Smooth muscle cell (in vitro differentiated cells): ENCODE measurements around the gene DTNA. TPM values are rescaled to one million over a fixed set of nuclear protein-coding genes. Genes with fewer than 3 reads are reported as not detected.

Experiments used
- DNase-seq: peaks from one replicate; lab custom pipeline; 2025; ENCODE audit not compliant: unreplicated experiment; lab: John Stamatoyannopoulos, UW
- H2AFZ ChIP-seq: fragments of 200-600 bp; sonication (generic); 2 replicates; pipeline ENCODE4 v1.6.0; 2016; ENCODE audit warnings: antibody characterized with exemption, low read depth, mild to moderate bottlenecking
- H3F3A ChIP-seq: fragments of 200-600 bp; sonication (generic); 2 replicates; pipeline ENCODE4 v1.6.0; 2017; ENCODE audit warnings: antibody characterized with exemption, low read depth
- H3K27ac ChIP-seq: fragments of 200-600 bp; sonication (generic); 2 replicates; pipeline ENCODE4 v1.5.1; 2016; ENCODE audit warnings: low read depth, mild to moderate bottlenecking
- H3K27me3 ChIP-seq: fragments of 200-600 bp; sonication (generic); 2 replicates; pipeline ENCODE4 v1.6.1; 2016; ENCODE audit warnings: low read depth, mild to moderate bottlenecking
- H3K36me3 ChIP-seq: fragments of 200-600 bp; sonication (generic); 2 replicates; pipeline ENCODE4 v1.5.1; 2016; ENCODE audit warnings: low read depth
- H3K4me1 ChIP-seq: fragments of 200-600 bp; sonication (generic); 2 replicates; pipeline ENCODE4 v1.5.1; 2016; ENCODE audit warnings: low read depth
- H3K4me2 ChIP-seq: fragments of 200-600 bp; sonication (generic); 2 replicates; pipeline ENCODE4 v1.6.0; 2016; ENCODE audit warnings: mild to moderate bottlenecking
- H3K4me3 ChIP-seq: fragments of 200-600 bp; sonication (generic); 2 replicates; pipeline ENCODE4 v1.5.1; 2016; ENCODE audit warnings: mild to moderate bottlenecking
- H3K79me2 ChIP-seq: fragments of 200-600 bp; sonication (generic); 2 replicates; pipeline ENCODE4 v1.6.0; 2016; ENCODE audit warnings: low read depth, mild to moderate bottlenecking
- H3K9ac ChIP-seq: fragments of 200-600 bp; sonication (generic); 2 replicates; pipeline ENCODE4 v1.6.0; 2016; ENCODE audit warnings: low read depth
- H3K9me3 ChIP-seq: fragments of 200-600 bp; sonication (generic); replicated peaks from 2 replicates; pipeline ENCODE4 v1.5.1; 2016; ENCODE audit warnings: low read depth
- H4K20me1 ChIP-seq: fragments of 200-600 bp; sonication (generic); 2 replicates; pipeline ENCODE4 v1.6.0; 2016; ENCODE audit warnings: low read depth
- WGBS: methylation state at CpG from one replicate; pipeline ENCODE4 v1.1.7; 2016; ENCODE audit warnings: low lambda C conversion rate; 5-methylcytosine and 5-hydroxymethylcytosine counted together
- polyA plus RNA-seq: library from polyadenylated mRNA; unstranded; fragments of >200 nt; fragmentation: Nextera tagmentation; extraction: Ambion mirVana; gene quantifications from 2 replicates; pipeline ENCODE4 v1.2.1, GENCODE V29; 2016
- total RNA-seq: library from RNA; depleted of rRNA; stranded (reverse); fragments of >200 nt; gene quantifications from 2 replicates; pipeline ENCODE4 v1.2.3, GENCODE V29; 2014
- TF ChIP-seq, protein P1 (sequence below): fragments of 200-600 bp; sonication (generic); IDR thresholded peaks from 2 replicates; pipeline ENCODE4 v1.5.1; 2017; ENCODE audit warnings: borderline replicate concordance, mild to moderate bottlenecking, antibody characterized with exemption; ENCODE audit not compliant: insufficient read depth, poor library complexity, severe bottlenecking

Gene DTNA
- total and polyA plus RNA-seq, 2 experiments from 2014 or later = 3.0 to 3.1 TPM

GRCh38 chr18:34821669-34822210 is 111.6 kb downstream of the DTNA start:
- H3K4me1 ChIP-seq = peaks cover 4% of the 10 kb centered on the region
- H3K27ac ChIP-seq = no peak overlapping the region
- no peak overlapping the region for H3K9ac ChIP-seq
- DNase-seq = no peak
- TF ChIP-seq, protein P1, sequence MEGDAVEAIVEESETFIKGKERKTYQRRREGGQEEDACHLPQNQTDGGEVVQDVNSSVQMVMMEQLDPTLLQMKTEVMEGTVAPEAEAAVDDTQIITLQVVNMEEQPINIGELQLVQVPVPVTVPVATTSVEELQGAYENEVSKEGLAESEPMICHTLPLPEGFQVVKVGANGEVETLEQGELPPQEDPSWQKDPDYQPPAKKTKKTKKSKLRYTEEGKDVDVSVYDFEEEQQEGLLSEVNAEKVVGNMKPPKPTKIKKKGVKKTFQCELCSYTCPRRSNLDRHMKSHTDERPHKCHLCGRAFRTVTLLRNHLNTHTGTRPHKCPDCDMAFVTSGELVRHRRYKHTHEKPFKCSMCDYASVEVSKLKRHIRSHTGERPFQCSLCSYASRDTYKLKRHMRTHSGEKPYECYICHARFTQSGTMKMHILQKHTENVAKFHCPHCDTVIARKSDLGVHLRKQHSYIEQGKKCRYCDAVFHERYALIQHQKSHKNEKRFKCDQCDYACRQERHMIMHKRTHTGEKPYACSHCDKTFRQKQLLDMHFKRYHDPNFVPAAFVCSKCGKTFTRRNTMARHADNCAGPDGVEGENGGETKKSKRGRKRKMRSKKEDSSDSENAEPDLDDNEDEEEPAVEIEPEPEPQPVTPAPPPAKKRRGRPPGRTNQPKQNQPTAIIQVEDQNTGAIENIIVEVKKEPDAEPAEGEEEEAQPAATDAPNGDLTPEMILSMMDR = no peak
- no peak overlapping the region for H2AFZ ChIP-seq
- no peaks in the 10 kb centered on the region for H3F3A ChIP-seq
- H3K36me3 ChIP-seq = no peaks in the 10 kb centered on the region
- H3K79me2 ChIP-seq = no peaks in the 10 kb centered on the region
- H3K27me3 ChIP-seq = no peaks in the 10 kb centered on the region
- H3K4me3 ChIP-seq = no peak overlapping the region
- H3K4me2 ChIP-seq = no peak overlapping the region
- H4K20me1 ChIP-seq = no peaks in the 10 kb centered on the region
- H3K9me3 ChIP-seq = no peaks in the 10 kb centered on the region
- 83% methylated on average over 6 of the region's 6 CpGs for whole genome bisulfite sequencing

DNA sequence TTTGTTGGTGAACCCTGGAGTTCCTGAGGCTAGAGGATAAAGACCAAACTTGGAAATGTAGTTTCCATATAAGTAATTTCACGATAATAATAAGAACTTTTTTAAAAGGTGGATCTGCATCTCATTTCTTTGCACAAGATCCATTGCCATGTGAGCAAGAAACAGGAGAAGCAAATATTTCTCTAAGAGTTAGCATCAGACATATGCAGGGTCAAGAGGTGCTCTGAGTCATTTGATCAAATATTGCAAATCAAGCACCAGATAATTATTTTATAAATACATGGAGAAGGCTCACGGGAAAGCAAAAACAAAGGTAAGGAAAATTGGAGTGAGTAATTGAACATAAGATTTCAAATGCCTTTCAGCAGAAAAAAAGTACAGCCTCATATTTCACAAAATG is 118.0 kb downstream of the DTNA start:
- no peak overlapping the region for H3K4me2 ChIP-seq
- H3K9ac ChIP-seq = no peak overlapping the region
- H3K79me2 ChIP-seq = no peaks in the 10 kb centered on the region
- TF ChIP-seq, protein P1 = no peak
- H3K27me3 ChIP-seq = no peaks in the 10 kb centered on the region
- H3K9me3 ChIP-seq = no peaks in the 10 kb centered on the region
- H3K27ac ChIP-seq = no peak overlapping the region
- H3K4me1 ChIP-seq = no peaks in the 10 kb centered on the region
- no peak for DNase-seq
- H2AFZ ChIP-seq = no peak overlapping the region
- no peaks in the 10 kb centered on the region for H3K36me3 ChIP-seq
- H3F3A ChIP-seq = no peaks in the 10 kb centered on the region
- no peak overlapping the region for H3K4me3 ChIP-seq
- 92% methylated on average over 2 of the region's 2 CpGs for WGBS
- no peaks in the 10 kb centered on the region for H4K20me1 ChIP-seq

DNA sequence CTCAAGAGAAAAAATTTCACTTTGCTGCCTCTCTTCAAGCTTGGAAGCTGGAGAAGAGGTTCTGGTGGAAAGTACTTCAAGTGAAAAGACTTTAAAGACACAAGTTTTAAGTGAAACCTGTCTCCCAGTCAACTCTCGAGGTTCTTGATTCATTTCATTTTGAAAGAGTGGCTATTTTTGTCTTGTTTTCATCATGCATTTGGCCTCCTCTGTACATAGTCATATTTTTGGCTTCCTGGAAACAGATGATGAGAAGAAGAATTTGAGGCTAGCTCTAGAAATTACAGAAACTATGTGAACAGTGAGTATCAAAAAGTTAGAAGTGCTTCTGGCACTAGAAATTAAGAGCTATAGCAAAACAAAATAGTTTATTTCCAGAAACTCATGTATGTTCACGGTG is 124.8 kb downstream of the DTNA start:
- no peaks in the 10 kb centered on the region for H3K27me3 ChIP-seq
- no peak overlapping the region for H3K9ac ChIP-seq
- no peaks in the 10 kb centered on the region for H4K20me1 ChIP-seq
- no peaks in the 10 kb centered on the region for H3K9me3 ChIP-seq
- WGBS = 92% methylated on average over 2 of the region's 2 CpGs
- no peaks in the 10 kb centered on the region for H3K4me1 ChIP-seq
- TF ChIP-seq, protein P1 = no peak
- H3K27ac ChIP-seq = no peak overlapping the region
- no peak for DNase-seq
- H3K4me3 ChIP-seq = no peak overlapping the region
- H3F3A ChIP-seq = no peaks in the 10 kb centered on the region
- no peaks in the 10 kb centered on the region for H3K79me2 ChIP-seq
- H2AFZ ChIP-seq = no peak overlapping the region
- H3K36me3 ChIP-seq = no peaks in the 10 kb centered on the region
- no peak overlapping the region for H3K4me2 ChIP-seq

GRCh38 chr18:34835466-34835865 is 125.4 kb downstream of the DTNA start:
- H3K79me2 ChIP-seq = no peaks in the 10 kb centered on the region
- no peak overlapping the region for H3K27ac ChIP-seq
- WGBS = 97% methylated on average over 3 of the region's 3 CpGs
- no peaks in the 10 kb centered on the region for H3K27me3 ChIP-seq
- no peaks in the 10 kb centered on the region for H3F3A ChIP-seq
- no peak overlapping the region for H2AFZ ChIP-seq
- H3K4me3 ChIP-seq = no peak overlapping the region
- H4K20me1 ChIP-seq = no peaks in the 10 kb centered on the region
- no peak for DNase-seq
- H3K36me3 ChIP-seq = no peaks in the 10 kb centered on the region
- no peaks in the 10 kb centered on the region for H3K4me1 ChIP-seq
- TF ChIP-seq, protein P1 = no peak
- H3K9ac ChIP-seq = no peak overlapping the region
- H3K4me2 ChIP-seq = no peak overlapping the region
- H3K9me3 ChIP-seq = no peaks in the 10 kb centered on the region
